ENCODE measurements around the gene FHIT.

Gene FHIT

DNA sequence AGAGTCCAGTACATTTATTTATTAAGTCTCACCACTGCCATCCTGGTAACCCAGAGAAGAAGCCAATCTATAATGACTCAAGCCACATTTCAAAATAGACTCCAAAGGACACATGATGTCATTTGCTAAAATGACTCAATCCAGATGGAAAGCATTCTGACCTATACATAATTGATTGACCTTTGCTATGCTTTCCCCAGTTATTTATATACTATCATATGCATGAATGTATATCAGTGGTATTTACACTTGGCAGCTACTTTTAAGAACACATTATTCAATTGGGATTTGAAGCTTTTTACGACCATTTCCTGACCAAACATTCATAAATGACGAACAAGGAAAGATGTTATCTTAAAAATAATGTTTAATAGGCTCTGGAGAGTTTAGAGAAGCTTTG is 297.2 kb downstream of the FHIT start:
- no peak overlapping the region for H3K4me3 ChIP-seq (ENCODE audit: low read depth, low read length)
- TF ChIP-seq, protein P1, sequence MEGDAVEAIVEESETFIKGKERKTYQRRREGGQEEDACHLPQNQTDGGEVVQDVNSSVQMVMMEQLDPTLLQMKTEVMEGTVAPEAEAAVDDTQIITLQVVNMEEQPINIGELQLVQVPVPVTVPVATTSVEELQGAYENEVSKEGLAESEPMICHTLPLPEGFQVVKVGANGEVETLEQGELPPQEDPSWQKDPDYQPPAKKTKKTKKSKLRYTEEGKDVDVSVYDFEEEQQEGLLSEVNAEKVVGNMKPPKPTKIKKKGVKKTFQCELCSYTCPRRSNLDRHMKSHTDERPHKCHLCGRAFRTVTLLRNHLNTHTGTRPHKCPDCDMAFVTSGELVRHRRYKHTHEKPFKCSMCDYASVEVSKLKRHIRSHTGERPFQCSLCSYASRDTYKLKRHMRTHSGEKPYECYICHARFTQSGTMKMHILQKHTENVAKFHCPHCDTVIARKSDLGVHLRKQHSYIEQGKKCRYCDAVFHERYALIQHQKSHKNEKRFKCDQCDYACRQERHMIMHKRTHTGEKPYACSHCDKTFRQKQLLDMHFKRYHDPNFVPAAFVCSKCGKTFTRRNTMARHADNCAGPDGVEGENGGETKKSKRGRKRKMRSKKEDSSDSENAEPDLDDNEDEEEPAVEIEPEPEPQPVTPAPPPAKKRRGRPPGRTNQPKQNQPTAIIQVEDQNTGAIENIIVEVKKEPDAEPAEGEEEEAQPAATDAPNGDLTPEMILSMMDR (IDR thresholded peaks at IDR 0.05) = no peak
- no peaks in the 10 kb centered on the region for H3K79me2 ChIP-seq
- no peaks in the 10 kb centered on the region for H3K36me3 ChIP-seq (ENCODE audit: control insufficient read depth, insufficient read depth, low read length)
- H3K4me2 ChIP-seq (ENCODE audit: low read length) = no peak overlapping the region
- no peak overlapping the region for H3K9ac ChIP-seq
- no peak overlapping the region for H2AFZ ChIP-seq
- H3K27me3 ChIP-seq (ENCODE audit: control insufficient read depth, insufficient read depth, low read length) = no peaks in the 10 kb centered on the region
- peaks cover 2% of the 10 kb centered on the region for H3K9me3 ChIP-seq (ENCODE audit: control insufficient read depth, low read length)
- H3K4me1 ChIP-seq = no peaks in the 10 kb centered on the region
- no peak overlapping the region for H3K27ac ChIP-seq

DNA sequence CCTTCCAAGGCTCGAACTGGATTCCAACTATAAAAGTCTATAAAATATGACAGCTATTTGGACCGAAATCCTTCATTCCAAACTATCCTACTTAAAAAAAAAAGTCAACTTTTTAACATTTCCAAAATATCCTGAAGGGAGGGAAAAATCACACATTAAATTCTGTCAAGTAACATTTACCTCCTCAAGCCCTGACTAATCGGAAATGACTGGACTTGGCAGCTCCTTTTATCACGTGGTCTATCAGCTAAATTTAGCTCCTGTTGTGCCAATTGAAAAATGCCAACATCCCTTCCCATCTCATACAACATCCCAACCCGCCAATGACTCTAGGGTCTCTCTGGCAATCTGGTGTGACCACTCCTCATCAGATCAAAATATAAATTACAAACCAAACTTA is 297.9 kb downstream of the FHIT start:
- no peak overlapping the region for H3K27ac ChIP-seq

DNA sequence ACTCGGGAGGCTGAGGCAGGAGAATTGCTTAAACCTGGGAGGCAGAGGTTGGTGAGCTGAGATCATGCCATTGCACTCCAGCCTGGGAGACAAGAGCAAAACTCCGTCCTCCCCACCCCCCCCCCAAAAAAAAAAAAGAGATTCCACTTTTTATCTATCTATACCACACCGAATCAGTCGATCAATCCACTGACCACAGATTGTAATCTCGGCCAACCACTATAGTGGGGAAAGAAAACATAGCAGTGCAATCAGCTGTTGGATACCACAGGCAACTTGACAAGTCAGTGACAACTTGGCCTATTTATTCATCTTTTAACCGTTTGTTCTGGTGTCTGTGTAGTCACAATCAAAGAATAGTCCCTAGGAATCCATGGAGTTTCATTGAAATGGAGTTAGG is 299.2 kb downstream of the FHIT start:
- no peak overlapping the region for H3K4me3 ChIP-seq (ENCODE audit: low read depth, low read length)
- peaks cover 2% of the 10 kb centered on the region for H3K9me3 ChIP-seq (ENCODE audit: control insufficient read depth, low read length)
- no peak overlapping the region for H2AFZ ChIP-seq
- H3K4me2 ChIP-seq (ENCODE audit: low read length) = no peak overlapping the region
- H3K36me3 ChIP-seq (ENCODE audit: control insufficient read depth, insufficient read depth, low read length) = no peaks in the 10 kb centered on the region
- no peaks in the 10 kb centered on the region for H3K27me3 ChIP-seq (ENCODE audit: control insufficient read depth, insufficient read depth, low read length)
- no peak overlapping the region for H3K9ac ChIP-seq
- H3K4me1 ChIP-seq = no peaks in the 10 kb centered on the region
- H3K27ac ChIP-seq = no peak overlapping the region
- TF ChIP-seq, protein P1 (IDR thresholded peaks at IDR 0.05) = no peak
- no peaks in the 10 kb centered on the region for H3K79me2 ChIP-seq

More for the DNA sequence above, 297.9 kb downstream of the FHIT start:
- H3K4me1 ChIP-seq = no peaks in the 10 kb centered on the region
- no peaks in the 10 kb centered on the region for H3K79me2 ChIP-seq
- no peaks in the 10 kb centered on the region for H3K36me3 ChIP-seq (ENCODE audit: control insufficient read depth, insufficient read depth, low read length)
- H3K4me2 ChIP-seq (ENCODE audit: low read length) = no peak overlapping the region
- no peak overlapping the region for H3K9ac ChIP-seq
- no peak overlapping the region for H3K4me3 ChIP-seq (ENCODE audit: low read depth, low read length)
- TF ChIP-seq, protein P1 (IDR thresholded peaks at IDR 0.05) = no peak
- no peaks in the 10 kb centered on the region for H3K27me3 ChIP-seq (ENCODE audit: control insufficient read depth, insufficient read depth, low read length)
- H2AFZ ChIP-seq = no peak overlapping the region
- peaks cover 2% of the 10 kb centered on the region for H3K9me3 ChIP-seq (ENCODE audit: control insufficient read depth, low read length)

DNA sequence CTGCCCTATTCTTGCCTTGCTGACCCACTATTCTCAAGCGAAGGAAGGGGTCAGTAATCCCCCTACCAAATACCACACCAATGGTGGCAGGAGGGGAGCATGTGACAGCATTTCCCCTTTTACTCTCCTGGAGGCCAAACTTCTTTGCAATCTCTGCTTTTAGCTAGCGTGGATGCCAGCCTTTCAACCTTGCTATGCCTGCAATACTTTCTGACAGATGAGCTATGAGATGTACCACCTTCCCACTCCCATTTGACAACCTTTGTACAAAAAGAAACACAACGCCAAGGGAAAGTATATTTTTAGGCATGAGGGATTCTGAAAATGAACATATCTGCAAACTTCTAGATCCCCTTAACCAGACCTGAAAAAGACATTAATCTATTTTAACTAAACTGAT is 302.1 kb downstream of the FHIT start:
- no peaks in the 10 kb centered on the region for H3K4me1 ChIP-seq
- TF ChIP-seq, protein P1 (IDR thresholded peaks at IDR 0.05) = no peak
- no peaks in the 10 kb centered on the region for H3K27me3 ChIP-seq (ENCODE audit: control insufficient read depth, insufficient read depth, low read length)
- no peak overlapping the region for H3K27ac ChIP-seq
- no peaks in the 10 kb centered on the region for H3K79me2 ChIP-seq
- no peaks in the 10 kb centered on the region for H3K36me3 ChIP-seq (ENCODE audit: control insufficient read depth, insufficient read depth, low read length)
- H3K4me3 ChIP-seq (ENCODE audit: low read depth, low read length) = no peak overlapping the region
- H2AFZ ChIP-seq = no peak overlapping the region
- H3K9me3 ChIP-seq (ENCODE audit: control insufficient read depth, low read length) = peaks cover 2% of the 10 kb centered on the region
- no peak overlapping the region for H3K9ac ChIP-seq
- H3K4me2 ChIP-seq (ENCODE audit: low read length) = no peak overlapping the region

DNA sequence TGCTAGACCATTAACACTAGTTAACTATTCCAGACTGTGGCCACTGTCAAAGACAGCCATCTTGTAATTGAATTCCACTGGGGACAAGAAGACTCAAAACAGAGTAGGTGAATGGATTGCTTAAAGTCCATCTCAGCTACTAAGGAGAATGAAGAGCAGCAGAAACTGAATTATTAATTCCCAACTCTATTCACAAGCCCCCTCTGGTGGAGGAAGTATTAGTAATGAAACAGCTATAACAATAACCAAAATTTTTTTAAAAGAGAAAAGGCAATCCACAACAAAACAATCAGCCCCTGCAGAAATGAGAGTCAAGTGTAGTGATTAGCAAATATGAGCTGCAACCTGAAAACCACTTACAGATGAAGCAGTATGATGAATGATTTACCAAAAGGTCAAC is 302.8 kb downstream of the FHIT start:
- no peaks in the 10 kb centered on the region for H3K79me2 ChIP-seq
- H3K4me1 ChIP-seq = no peaks in the 10 kb centered on the region
- H3K9me3 ChIP-seq (ENCODE audit: control insufficient read depth, low read length) = peaks cover 2% of the 10 kb centered on the region
- TF ChIP-seq, protein P1 (IDR thresholded peaks at IDR 0.05) = peak; percentile 6
- H3K4me2 ChIP-seq (ENCODE audit: low read length) = no peak overlapping the region
- H2AFZ ChIP-seq = no peak overlapping the region
- no peak overlapping the region for H3K9ac ChIP-seq
- no peak overlapping the region for H3K4me3 ChIP-seq (ENCODE audit: low read depth, low read length)
- no peaks in the 10 kb centered on the region for H3K27me3 ChIP-seq (ENCODE audit: control insufficient read depth, insufficient read depth, low read length)
- H3K27ac ChIP-seq = no peak overlapping the region
- H3K36me3 ChIP-seq (ENCODE audit: control insufficient read depth, insufficient read depth, low read length) = no peaks in the 10 kb centered on the region
